Testis (tissue), 2 donors: Measurements from ENCODE around the gene FLAD1.

Experiments
- POLR2A ChIP-seq: fragments of 450-650 bp; IDR thresholded peaks from one replicate; pipeline ENCODE4 v1.6.1; 2017; ENCODE audit warnings: antibody characterized with exemption, mild to moderate bottlenecking, moderate library complexity
- TF ChIP-seq, protein P1 (sequence below), 3 experiments: fragments of 450-650 bp in 2 of 3; fragments of 200-600 bp in 1 of 3; sonication (generic) in 1 of 3; IDR thresholded peaks; one replicate each; pipeline ENCODE4 v1.5.1; 2016 to 2019; ENCODE audit warnings: antibody characterized with exemption in 3 of 3, mild to moderate bottlenecking in 2 of 3, moderate library complexity in 1 of 3

DNA sequence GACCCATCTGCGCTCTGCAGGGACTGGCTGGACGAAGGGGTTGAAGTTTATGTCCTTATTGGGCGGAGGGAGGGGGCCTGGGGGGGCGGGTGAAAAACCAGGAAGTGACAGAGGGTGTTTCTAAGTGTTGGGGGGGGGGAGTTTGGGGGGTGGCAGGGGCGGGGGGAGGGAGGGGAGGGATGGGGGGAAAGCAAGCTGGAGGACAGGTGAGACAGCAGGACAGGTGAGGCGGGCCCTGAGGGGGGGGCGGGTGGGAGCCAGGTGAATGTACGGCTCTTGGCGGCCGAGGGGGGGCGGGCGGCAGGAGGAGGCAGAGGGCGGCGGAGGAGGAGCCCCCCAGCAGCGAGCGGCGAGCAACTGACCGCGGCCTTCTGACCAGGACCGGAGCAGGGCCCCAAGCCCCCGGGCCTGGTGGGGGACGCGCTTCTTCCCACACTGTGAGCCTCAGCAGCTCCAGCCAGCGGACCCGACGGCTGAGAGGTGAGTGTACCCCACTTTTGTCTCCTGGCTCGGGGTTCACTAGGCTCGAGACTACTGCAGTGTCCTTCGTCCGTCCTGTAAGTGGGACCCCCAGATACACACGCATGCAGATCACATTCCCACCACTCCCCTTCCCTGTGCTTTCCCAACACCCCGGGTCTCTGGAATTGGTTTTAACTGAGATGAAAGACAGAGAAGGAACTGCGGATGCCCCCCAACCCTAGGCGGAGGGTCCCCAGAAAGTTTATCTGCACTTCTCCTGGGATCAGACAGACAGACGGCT, 19.5 kb downstream of the FLAD1 start, which contains the start of gene ZBTB7B:
- TF ChIP-seq, protein P1, sequence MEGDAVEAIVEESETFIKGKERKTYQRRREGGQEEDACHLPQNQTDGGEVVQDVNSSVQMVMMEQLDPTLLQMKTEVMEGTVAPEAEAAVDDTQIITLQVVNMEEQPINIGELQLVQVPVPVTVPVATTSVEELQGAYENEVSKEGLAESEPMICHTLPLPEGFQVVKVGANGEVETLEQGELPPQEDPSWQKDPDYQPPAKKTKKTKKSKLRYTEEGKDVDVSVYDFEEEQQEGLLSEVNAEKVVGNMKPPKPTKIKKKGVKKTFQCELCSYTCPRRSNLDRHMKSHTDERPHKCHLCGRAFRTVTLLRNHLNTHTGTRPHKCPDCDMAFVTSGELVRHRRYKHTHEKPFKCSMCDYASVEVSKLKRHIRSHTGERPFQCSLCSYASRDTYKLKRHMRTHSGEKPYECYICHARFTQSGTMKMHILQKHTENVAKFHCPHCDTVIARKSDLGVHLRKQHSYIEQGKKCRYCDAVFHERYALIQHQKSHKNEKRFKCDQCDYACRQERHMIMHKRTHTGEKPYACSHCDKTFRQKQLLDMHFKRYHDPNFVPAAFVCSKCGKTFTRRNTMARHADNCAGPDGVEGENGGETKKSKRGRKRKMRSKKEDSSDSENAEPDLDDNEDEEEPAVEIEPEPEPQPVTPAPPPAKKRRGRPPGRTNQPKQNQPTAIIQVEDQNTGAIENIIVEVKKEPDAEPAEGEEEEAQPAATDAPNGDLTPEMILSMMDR (IDR thresholded peaks at IDR 0.05) = no peak
- TF ChIP-seq POLR2A = no peak
